Small intestine (tissue), 7 donors: Measurements from ENCODE around the gene NASP. TPM values are rescaled to one million over a fixed set of nuclear protein-coding genes. Genes with fewer than 3 reads are reported as not detected.

ENCODE experiments used
- DNase-seq, 2 donors: peaks; one replicate each; pipeline versions ENCODE4 v3.0.0 to v3.0.0-alpha.2; 2013
- FAIRE-seq: peaks from 2 replicates; lab custom pipeline; 2012; peaks lifted over from hg19 to GRCh38; lab: Jason Lieb, UNC
- H3K27ac ChIP-seq, 3 donors: one replicate each; pipeline ENCODE4 v1.5.1; 2013; ENCODE audit warnings: low read length in 2 of 3, mild to moderate bottlenecking in 2 of 3, control low read depth in 1 of 3, inconsistent platforms in 1 of 3, low read depth in 1 of 3, moderate library complexity in 1 of 3
- H3K27me3 ChIP-seq, 3 donors: one replicate each; pipeline ENCODE4 v1.6.1; 2013; ENCODE audit warnings: low read length in 3 of 3, inconsistent platforms in 1 of 3; ENCODE audit not compliant: control insufficient read depth in 3 of 3, insufficient read depth in 3 of 3
- H3K36me3 ChIP-seq, 3 donors: one replicate each; pipeline ENCODE4 v1.6.1; 2013; ENCODE audit warnings: low read length in 3 of 3, inconsistent platforms in 1 of 3, low read depth in 1 of 3, mild to moderate bottlenecking in 1 of 3, moderate library complexity in 1 of 3; ENCODE audit not compliant: control insufficient read depth in 3 of 3, insufficient read depth in 2 of 3
- H3K4me1 ChIP-seq, 3 donors: one replicate each; pipeline ENCODE4 v1.6.1; 2013; ENCODE audit warnings: low read length in 2 of 3, inconsistent platforms in 1 of 3, low read depth in 1 of 3, mild to moderate bottlenecking in 1 of 3, moderate library complexity in 1 of 3; ENCODE audit not compliant: control insufficient read depth in 3 of 3, insufficient read depth in 2 of 3
- H3K4me3 ChIP-seq, 3 donors: one replicate each; pipeline ENCODE4 v1.5.1; 2013; ENCODE audit warnings: low read length in 3 of 3, control low read depth in 1 of 3, inconsistent platforms in 1 of 3, low read depth in 1 of 3, mild to moderate bottlenecking in 1 of 3, moderate library complexity in 1 of 3
- H3K9me3 ChIP-seq, 2 donors: one replicate each; pipeline ENCODE4 v1.6.1; 2013; ENCODE audit warnings: low read depth in 1 of 2, low read length in 1 of 2; ENCODE audit not compliant: control insufficient read depth in 2 of 2, insufficient read depth in 1 of 2
- WGBS, 3 donors: extraction: QIAGEN DNeasy Blood & Tissue Kit; methylation state at CpG; one replicate each; pipeline ENCODE4 v1.1.7; 2013; 5-methylcytosine and 5-hydroxymethylcytosine counted together
- polyA plus RNA-seq, 4 donors: library from polyadenylated mRNA; stranded (reverse) in 3 of 4; unstranded in 1 of 4; fragments of 200-250 nt in 3 of 4; fragments of 120-200 nt in 1 of 4; gene quantifications; one replicate each; pipeline versions ENCODE4 v1.2.1 to v1.2.3, GENCODE V29; 2013
- donor health status: healthy with polysubstance abuse.
- donor health status: control.
- donor health status: control.
- donor health status: Bipolar disorder and iron deficiency.
- donor health status: healthy.

NASP gene
- polyA plus RNA-seq, 4 donors = 46.3 to 149 (median 96.9) TPM

GRCh38 chr1:45544530-45544929, 39.3 kb upstream of the NASP start:
- peaks cover 3 to 44% (median 3%) of the 10 kb centered on the region in 3 donors for H3K4me1 ChIP-seq
- FAIRE-seq = no peak
- no peaks in the 10 kb centered on the region for H3K36me3 ChIP-seq
- no peaks in the 10 kb centered on the region for H3K9me3 ChIP-seq
- no peak for DNase-seq
- no peaks in the 10 kb centered on the region for H3K27me3 ChIP-seq
- H3K27ac ChIP-seq = peak overlapping the region; percentile 35 to 85 (median 43)
- no peak overlapping the region for H3K4me3 ChIP-seq
- WGBS, 3 donors = 72 to 80% (median 77%) methylated on average over 4 of the region's 4 CpGs

DNA sequence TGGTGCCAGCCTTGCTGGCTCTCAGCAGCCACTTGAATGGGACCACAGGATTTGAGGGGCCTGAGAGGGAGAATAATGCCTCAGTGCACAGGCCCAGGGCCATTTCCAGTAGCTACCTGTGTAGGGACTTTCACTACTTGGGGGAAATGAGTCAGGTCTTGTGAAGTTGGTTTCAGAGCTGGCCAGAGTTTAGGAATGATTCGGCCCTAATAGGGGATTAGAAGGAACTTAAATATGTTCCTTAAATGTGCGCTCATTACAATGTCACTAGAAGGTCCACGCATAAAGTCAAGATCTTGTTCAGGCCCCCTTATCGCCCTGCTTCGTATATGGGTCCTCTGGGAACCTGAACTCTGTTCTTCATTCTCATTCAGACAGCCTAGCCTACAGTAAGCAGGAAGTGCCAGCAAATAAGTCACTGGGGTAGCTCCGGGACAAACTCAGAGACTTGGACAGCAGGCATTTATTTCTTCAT, 38.8 kb upstream of the NASP start:
- Histone ChIP-seq H3K4me1 (peaks cover 3 to 45% (median 3%) of the 10 kb centered on the region in 3 donors), H3K27me3 (no peaks in the 10 kb centered on the region), H3K4me3 (no peak overlapping the region), H3K27ac (peak overlapping the region; percentile 35 to 85 (median 43)), H3K9me3 (no peaks in the 10 kb centered on the region), H3K36me3 (no peaks in the 10 kb centered on the region)
- no peak for FAIRE-seq
- 31 to 45% (median 44%) methylated on average over 6 of the region's 6 CpGs for WGBS, 3 donors
- DNase-seq = peak; percentile 61 to 63

GRCh38 chr1:45545553-45546310, 38.1 kb upstream of the NASP start:
- H3K9me3 ChIP-seq = no peaks in the 10 kb centered on the region
- H3K4me1 ChIP-seq = peaks cover 3 to 48% (median 3%) of the 10 kb centered on the region in 3 donors
- DNase-seq (peak in 1 of 2 donors; percentile 70), FAIRE-seq (no peak)
- H3K27me3 ChIP-seq = no peaks in the 10 kb centered on the region
- no peak overlapping the region for H3K4me3 ChIP-seq
- WGBS, 3 donors = 72 to 82% (median 78%) methylated on average over 7 of the region's 7 CpGs
- H3K36me3 ChIP-seq = no peaks in the 10 kb centered on the region
- H3K27ac ChIP-seq = peak overlapping the region; percentile 35 to 85 (median 43)

DNA sequence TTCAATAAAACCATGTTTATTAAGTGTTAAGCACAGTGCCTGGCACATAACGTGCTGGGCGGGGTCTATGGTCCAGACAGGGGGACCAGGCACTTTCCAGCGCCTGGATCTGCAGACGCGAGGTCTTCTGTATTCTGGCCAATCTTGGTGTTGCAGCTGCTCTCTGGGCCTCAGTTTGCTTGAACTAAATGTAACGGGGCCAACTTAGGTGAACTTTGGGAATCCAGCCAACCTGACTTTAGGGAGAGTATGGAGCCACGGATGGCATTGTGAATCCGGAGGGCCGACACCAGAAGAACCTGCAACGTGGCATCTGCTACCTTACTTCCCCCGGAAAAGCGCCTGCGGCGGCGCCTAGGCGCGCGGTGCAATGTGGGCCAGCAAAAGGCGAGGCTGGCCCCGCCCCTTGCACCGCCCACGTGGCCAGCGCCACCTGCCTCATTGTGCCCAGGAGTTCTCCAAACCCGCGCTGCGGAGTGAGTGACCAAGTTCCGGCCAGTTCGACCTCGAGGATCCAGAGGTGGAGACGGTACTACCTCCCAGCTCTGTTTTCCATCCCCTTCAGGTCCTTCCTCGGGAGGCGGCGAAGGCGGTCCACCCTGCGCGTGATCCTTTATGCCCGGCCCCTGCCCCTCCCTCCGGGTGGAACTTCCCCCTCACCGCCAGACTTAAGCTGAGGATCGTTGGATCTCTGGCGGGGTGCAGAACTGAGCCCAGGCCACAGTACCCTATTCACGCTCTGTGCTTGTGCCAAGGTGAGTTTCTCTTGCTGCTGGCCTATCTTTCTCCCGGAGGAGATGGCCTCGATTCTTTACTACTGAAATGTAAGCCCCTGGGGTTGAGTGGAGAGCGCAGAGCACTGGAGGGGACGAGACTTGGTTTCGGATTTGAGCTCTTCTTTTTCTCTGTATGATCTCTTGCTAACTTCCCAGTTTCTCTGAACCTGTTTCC, 33.2 kb upstream of the NASP start, which contains the start of gene AKR1A1:
TSS of gene AKR1A1 (plus strand) at position 426 of the 951 bp plus-strand sequence. CDS start 10,969 bp downstream, outside the sequence.
- FAIRE-seq (no peak), DNase-seq (peak; percentile 93 to 97)
- 2 to 3% (median 2%) methylated on average over 47 of the region's 47 CpGs for WGBS, 3 donors
- H3K36me3 ChIP-seq = peaks cover 0 to 20% (median 2%) of the 10 kb centered on the region in 3 donors
- no peaks in the 10 kb centered on the region for H3K9me3 ChIP-seq
- peak within 1 kb of the TSS; percentile 69 to 87 (median 75) for H3K4me3 ChIP-seq
- H3K27me3 ChIP-seq = no peaks in the 10 kb centered on the region
- peak within 1 kb of the TSS; percentile 85 to 97 (median 87) for H3K27ac ChIP-seq
- peaks cover 0 to 22% (median 2%) of the 10 kb centered on the region in 3 donors for H3K4me1 ChIP-seq

DNA sequence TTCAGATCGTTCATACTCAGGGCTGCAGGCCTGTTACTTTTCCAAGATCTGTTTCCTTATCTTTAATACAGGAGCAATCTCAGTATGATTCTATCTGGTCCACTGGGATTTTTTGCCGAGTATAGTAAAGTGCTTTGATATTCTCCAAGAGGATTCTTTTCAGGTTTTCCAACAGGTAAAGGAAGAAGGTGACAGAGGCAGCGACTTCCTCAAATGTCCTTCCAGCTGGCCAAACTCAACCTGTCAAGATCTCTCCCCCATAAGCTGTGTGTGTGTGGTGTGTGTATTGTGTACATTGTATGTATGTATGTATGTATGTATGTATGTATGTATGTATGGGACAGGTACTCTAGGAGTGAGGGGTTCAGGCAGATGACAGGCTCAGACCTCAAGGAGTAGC, 32.2 kb upstream of the NASP start:
- 2 to 15% (median 8%) methylated on average over 3 of the region's 3 CpGs for WGBS, 3 donors
- no peak for FAIRE-seq

GRCh38 chr1:45552331-45552730, 31.5 kb upstream of the NASP start:
- DNase-seq (peak; percentile 78 to 84), FAIRE-seq (no peak)
- Histone ChIP-seq H3K9me3 (no peaks in the 10 kb centered on the region), H3K27ac (peak overlapping the region in 1 of 3 donors; percentile 97), H3K4me3 (peak overlapping the region in 2 of 3 donors; percentile 75 to 87), H3K27me3 (no peaks in the 10 kb centered on the region), H3K36me3 (peaks cover 0 to 32% (median 5%) of the 10 kb centered on the region in 3 donors), H3K4me1 (peaks cover 0 to 15% (median 1%) of the 10 kb centered on the region in 3 donors)
- 15 to 58% (median 38%) methylated on average over 1 of the region's 1 CpG for WGBS, 3 donors

More for the DNA sequence above, 32.2 kb upstream of the NASP start:
- Histone ChIP-seq H3K36me3 (peaks cover 0 to 28% (median 5%) of the 10 kb centered on the region in 3 donors), H3K4me3 (peak overlapping the region in 2 of 3 donors; percentile 75 to 87), H3K4me1 (peaks cover 0 to 15% (median 0%) of the 10 kb centered on the region in 3 donors), H3K27ac (peak overlapping the region in 2 of 3 donors; percentile 85 to 97), H3K27me3 (no peaks in the 10 kb centered on the region), H3K9me3 (no peaks in the 10 kb centered on the region)
- DNase-seq = no peak

DNA sequence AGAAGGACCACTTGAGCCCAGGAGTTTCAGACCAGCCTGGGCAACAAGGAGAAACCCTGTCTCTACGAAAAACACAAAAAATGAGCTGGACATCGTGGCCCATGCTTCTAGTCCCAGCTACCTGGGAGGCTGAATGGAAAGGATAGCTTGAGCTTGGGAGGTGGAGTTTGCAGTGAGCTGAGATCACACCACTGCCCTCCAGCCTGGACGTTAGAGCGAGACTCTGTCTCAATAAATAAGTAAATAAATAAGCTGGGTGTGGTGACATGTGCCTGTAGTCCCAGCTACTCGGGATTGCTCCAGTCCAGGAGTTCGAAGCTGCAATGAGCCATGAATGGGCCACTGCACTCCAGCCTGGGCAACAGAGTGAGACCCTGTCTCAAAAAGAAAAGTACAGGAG, 29.6 kb upstream of the NASP start:
- WGBS, 3 donors = 47 to 73% (median 53%) methylated on average over 6 of the region's 6 CpGs
- no peaks in the 10 kb centered on the region for H3K27me3 ChIP-seq
- no peak overlapping the region for H3K27ac ChIP-seq
- FAIRE-seq (no peak), DNase-seq (peak in 1 of 2 donors; percentile 61)
- H3K4me3 ChIP-seq = no peak overlapping the region
- H3K4me1 ChIP-seq = peaks cover 0 to 15% (median 2%) of the 10 kb centered on the region in 3 donors
- H3K9me3 ChIP-seq = no peaks in the 10 kb centered on the region
- H3K36me3 ChIP-seq = peaks cover 0 to 38% (median 5%) of the 10 kb centered on the region in 3 donors
